Globus pallidus (tissue), 1 donor: ENCODE data around the gene FBXL16.
"Not testable (repeated sequence)": the region's sequence is repeated elsewhere in the genome, so short reads cannot be mapped to it uniquely, and the experiment has no call there.

Experiments
- DNase-seq: peaks from one replicate; pipeline ENCODE4 v3.0.0-alpha.2; 2015; ENCODE audit warnings: low spot score

FBXL16 gene

GRCh38 chr16:722835-723633, 17.4 kb upstream of the FBXL16 start:
- DNase-seq = no peak

GRCh38 chr16:721765-722540, 16.4 kb upstream of the FBXL16 start:
- no peak for DNase-seq

GRCh38 chr16:720990-721764, 15.6 kb upstream of the FBXL16 start, which contains the start of gene ANTKMT:
TSS of gene ANTKMT (plus strand) at chr16:721146. CDS start at chr16:721275, 129 bp downstream.
- DNase-seq = peak; percentile 81

- DNase-seq = peak; percentile 75
Observed at GRCh38 chr16:720447-720989, 14.9 kb upstream of the FBXL16 start.

- DNase-seq = peak; percentile 19
Observed at GRCh38 chr16:719815-720446, 14.3 kb upstream of the FBXL16 start.

GRCh38 chr16:718922-719321, 13.3 kb upstream of the FBXL16 start:
- DNase-seq = no peak

- DNase-seq = no peak
Observed at GRCh38 chr16:718389-718788, 12.8 kb upstream of the FBXL16 start.

- peak; percentile 31 for DNase-seq
Observed at GRCh38 chr16:717450-718245, 12.0 kb upstream of the FBXL16 start.

- no peak for DNase-seq
Observed at GRCh38 chr16:716768-717325, 11.2 kb upstream of the FBXL16 start.

GRCh38 chr16:716200-716568, 10.6 kb upstream of the FBXL16 start:
- DNase-seq = peak; percentile 96

GRCh38 chr16:715477-716199, 10.0 kb upstream of the FBXL16 start:
- DNase-seq = peak; percentile 49

GRCh38 chr16:714558-715476, 9.2 kb upstream of the FBXL16 start, which contains the start of gene METRN:
TSS of gene METRN (plus strand) at chr16:715118. CDS start at chr16:715290, 172 bp downstream.
- DNase-seq = peak; percentile 90

GRCh38 chr16:714079-714478, 8.5 kb upstream of the FBXL16 start:
- DNase-seq = no peak

GRCh38 chr16:712740-713250, 7.2 kb upstream of the FBXL16 start:
- DNase-seq = not testable (repeated sequence)

- peak; percentile 58 for DNase-seq
Observed at GRCh38 chr16:711548-712320, 6.1 kb upstream of the FBXL16 start.

GRCh38 chr16:711084-711483, 5.5 kb upstream of the FBXL16 start:
- no peak for DNase-seq

GRCh38 chr16:710500-711075, 5.0 kb upstream of the FBXL16 start:
- no peak for DNase-seq
